Panc1 (cell line): ENCODE results near the gene OAS3. TPM values are rescaled to one million over a fixed set of nuclear protein-coding genes. Genes with fewer than 3 reads are reported as not detected.

ENCODE experiments used
- ATAC-seq: fragments of 200-7000 bp; cut with Tn5 transposase; 2 replicates; pipeline ENCODE4 v1.9.1; 2020; ENCODE audit warnings: mild to moderate bottlenecking, moderate library complexity
- BruUV-seq: library from RNA; stranded (reverse); fragments of 400-500 nt; replicated peaks from 2 replicates; lab custom pipeline; 2021; lab: Mats Ljungman, UMichigan
- CTCF ChIA-PET: fragments of 300-600 bp; sonication (Branson Sonifier 250); formaldehyde crosslinking; loops from one replicate; lab custom pipeline; 2022; ENCODE audit warnings: antibody characterized with exemption; lab: Charles Lee
- POLR2A ChIA-PET: fragments of 300-600 bp; sonication (Branson Sonifier 250); formaldehyde crosslinking; loops from one replicate; lab custom pipeline; 2022; ENCODE audit warnings: antibody characterized with exemption; lab: Charles Lee
- DNase-seq: peaks from one replicate; pipeline ENCODE4 v3.0.0-alpha.2; 2010; ENCODE audit warnings: low read depth, low spot score
- H3K27ac ChIP-seq: 2 replicates; pipeline ENCODE4 v1.5.1; 2011; ENCODE audit warnings: mild to moderate bottlenecking, low read length, inconsistent platforms
- H3K27me3 ChIP-seq: fragments of 200-500 bp; sonication (Bioruptor generic); 2 replicates; pipeline ENCODE4 v1.6.0; 2014; ENCODE audit warnings: low read length, inconsistent platforms; ENCODE audit not compliant: control insufficient read depth, insufficient read depth
- H3K36me3 ChIP-seq: fragments of 200-500 bp; sonication (Bioruptor generic); 2 replicates; pipeline ENCODE4 v1.5.1; 2014; ENCODE audit warnings: inconsistent platforms, mild to moderate bottlenecking, low read length, moderate library complexity; ENCODE audit not compliant: control insufficient read depth, insufficient read depth
- H3K4me1 ChIP-seq: 2 replicates; pipeline ENCODE4 v1.5.1; 2011; ENCODE audit warnings: inconsistent platforms, mild to moderate bottlenecking, low read length, moderate library complexity; ENCODE audit not compliant: control insufficient read depth, insufficient read depth
- H3K4me3 ChIP-seq, 2 experiments: 2 replicates each; pipeline ENCODE4 v1.5.1; 2011 to 2012; ENCODE audit warnings: low read depth in 2 of 2, low read length in 2 of 2, mild to moderate bottlenecking in 2 of 2, inconsistent platforms in 1 of 2, moderate library complexity in 1 of 2
- H3K9me3 ChIP-seq: fragments of 200-500 bp; sonication (Bioruptor generic); 2 replicates; pipeline ENCODE4 v1.5.1; 2014; ENCODE audit warnings: low read depth, mild to moderate bottlenecking, inconsistent platforms, low read length, moderate library complexity; ENCODE audit not compliant: control insufficient read depth, insufficient read depth
- POLR2AphosphoS5 ChIP-seq: IDR thresholded peaks from 2 replicates; pipeline ENCODE4 v1.6.1; 2012; ENCODE audit warnings: mild to moderate bottlenecking, low read depth, low read length, moderate library complexity
- SIN3A ChIP-seq: IDR thresholded peaks from 2 replicates; pipeline ENCODE4 v1.6.1; 2012; ENCODE audit warnings: low read depth, mild to moderate bottlenecking, low read length, moderate library complexity, borderline replicate concordance; ENCODE audit not compliant: insufficient read depth
- TCF7L2 ChIP-seq: IDR thresholded peaks from 2 replicates; pipeline ENCODE4 v1.6.1; 2011; ENCODE audit warnings: mild to moderate bottlenecking, low read depth, low read length, inconsistent platforms
- in situ Hi-C: cut with HindIII; loops from 2 replicates; pipeline ENCODE4 v1.10.0; 2016; ENCODE audit warnings: low sequenced_read_pairs, low pct_unique_long_range_greater_than_20kb
- intact Hi-C: fragments of 100-400 bp; cut with micrococcal nuclease; formaldehyde crosslinking; loops from one replicate; pipeline ENCODE4 v1.10.0; 2022; ENCODE audit not compliant: unreplicated experiment
- total RNA-seq: library from RNA; stranded (reverse); gene quantifications from one replicate; pipeline ENCODE4 v1.2.1, GENCODE V29; 2021; ENCODE audit not compliant: unreplicated experiment
- TF ChIP-seq, protein P1 (sequence below), 2 experiments: IDR thresholded peaks; 2 replicates each; pipeline ENCODE4 v1.6.1; 2011 to 2012; ENCODE audit warnings: low read depth in 2 of 2, control low read depth in 1 of 2, low read length in 1 of 2, mild to moderate bottlenecking in 1 of 2, moderate library complexity in 1 of 2; ENCODE audit not compliant: insufficient read depth in 1 of 2
- TF ChIP-seq, protein P2 (sequence below): fragments of 450-650 bp; IDR thresholded peaks from 2 replicates; pipeline ENCODE4 v1.5.1; 2017; ENCODE audit warnings: mild to moderate bottlenecking

Gene OAS3
- total RNA-seq, 1 experiment from 2014 or later, result 33.3 TPM

DNA sequence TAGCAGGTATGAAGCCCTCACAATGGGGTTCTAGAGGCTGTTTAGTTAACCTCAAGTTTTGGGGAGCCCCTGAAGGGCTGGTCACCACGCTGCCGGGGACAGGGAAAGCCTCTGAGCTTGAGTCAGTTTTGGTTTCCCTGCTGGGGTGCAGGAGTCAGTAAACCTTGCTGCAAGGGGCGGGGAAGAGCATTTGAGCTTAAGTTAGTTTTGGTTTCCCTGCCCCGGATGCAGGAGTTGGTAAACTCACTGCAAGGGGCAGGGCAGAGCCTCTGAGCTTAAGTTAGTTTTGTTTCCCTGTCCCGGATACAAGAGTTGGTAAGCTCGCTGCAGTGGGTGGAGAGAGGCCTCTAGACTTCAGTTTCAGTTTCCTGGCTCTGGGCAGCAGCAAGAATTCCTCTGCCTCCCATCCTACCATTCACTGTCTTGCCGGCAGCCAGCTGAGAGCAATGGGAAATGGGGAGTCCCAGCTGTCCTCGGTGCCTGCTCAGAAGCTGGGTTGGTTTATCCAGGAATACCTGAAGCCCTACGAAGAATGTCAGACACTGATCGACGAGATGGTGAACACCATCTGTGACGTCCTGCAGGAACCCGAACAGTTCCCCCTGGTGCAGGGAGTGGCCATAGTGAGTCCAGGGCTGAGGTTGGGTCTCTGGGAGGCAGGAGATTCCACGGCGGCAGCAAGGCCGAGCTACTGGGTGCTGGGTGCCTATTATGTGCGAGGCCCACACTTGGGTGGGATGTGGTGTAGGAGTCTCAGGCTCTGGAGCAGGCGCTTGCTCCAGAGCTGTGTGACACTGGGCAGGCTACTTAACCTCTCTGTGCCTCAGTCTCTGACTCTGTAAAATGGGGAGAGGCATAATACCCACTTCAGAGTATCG is 40.1 kb downstream of the OAS3 start, which contains the start of gene OAS2:
OAS2 (plus strand) TSS at position 357 of the 878 bp plus-strand sequence; CDS start at position 447, 90 bp downstream.
- CTCF ChIA-PET, result interaction anchor here (0.5 to 1.3 kb wide), 3 partner anchors 14 to 1726 kb away, joined by 3 read pairs; no protein-coding TSS in a partner anchor
- DNase-seq, result no peak
- in situ Hi-C loops, result no loop called here
- H3K36me3 ChIP-seq, result no peaks in the 10 kb centered on the region
- peak; percentile 92 for ATAC-seq
- no peaks in the 10 kb centered on the region for H3K27me3 ChIP-seq
- BruUV-seq, result no TSS peak
- no peaks in the 10 kb centered on the region for H3K9me3 ChIP-seq
- intact Hi-C loops, result no loop called here
- POLR2A ChIA-PET, result no interaction called here
- peak within 1 kb of the TSS; percentile 23 to 47; a peak in 3 of 4 replicates for H3K4me3 ChIP-seq
- TF ChIP-seq, protein P1, sequence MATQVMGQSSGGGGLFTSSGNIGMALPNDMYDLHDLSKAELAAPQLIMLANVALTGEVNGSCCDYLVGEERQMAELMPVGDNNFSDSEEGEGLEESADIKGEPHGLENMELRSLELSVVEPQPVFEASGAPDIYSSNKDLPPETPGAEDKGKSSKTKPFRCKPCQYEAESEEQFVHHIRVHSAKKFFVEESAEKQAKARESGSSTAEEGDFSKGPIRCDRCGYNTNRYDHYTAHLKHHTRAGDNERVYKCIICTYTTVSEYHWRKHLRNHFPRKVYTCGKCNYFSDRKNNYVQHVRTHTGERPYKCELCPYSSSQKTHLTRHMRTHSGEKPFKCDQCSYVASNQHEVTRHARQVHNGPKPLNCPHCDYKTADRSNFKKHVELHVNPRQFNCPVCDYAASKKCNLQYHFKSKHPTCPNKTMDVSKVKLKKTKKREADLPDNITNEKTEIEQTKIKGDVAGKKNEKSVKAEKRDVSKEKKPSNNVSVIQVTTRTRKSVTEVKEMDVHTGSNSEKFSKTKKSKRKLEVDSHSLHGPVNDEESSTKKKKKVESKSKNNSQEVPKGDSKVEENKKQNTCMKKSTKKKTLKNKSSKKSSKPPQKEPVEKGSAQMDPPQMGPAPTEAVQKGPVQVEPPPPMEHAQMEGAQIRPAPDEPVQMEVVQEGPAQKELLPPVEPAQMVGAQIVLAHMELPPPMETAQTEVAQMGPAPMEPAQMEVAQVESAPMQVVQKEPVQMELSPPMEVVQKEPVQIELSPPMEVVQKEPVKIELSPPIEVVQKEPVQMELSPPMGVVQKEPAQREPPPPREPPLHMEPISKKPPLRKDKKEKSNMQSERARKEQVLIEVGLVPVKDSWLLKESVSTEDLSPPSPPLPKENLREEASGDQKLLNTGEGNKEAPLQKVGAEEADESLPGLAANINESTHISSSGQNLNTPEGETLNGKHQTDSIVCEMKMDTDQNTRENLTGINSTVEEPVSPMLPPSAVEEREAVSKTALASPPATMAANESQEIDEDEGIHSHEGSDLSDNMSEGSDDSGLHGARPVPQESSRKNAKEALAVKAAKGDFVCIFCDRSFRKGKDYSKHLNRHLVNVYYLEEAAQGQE (IDR thresholded peaks at IDR 0.05; ENCODE audit: insufficient read depth in 1 of 2, low read depth in 2 of 2, low read length in 1 of 2), result no peak
- TF ChIP-seq SIN3A (no peak), POLR2AphosphoS5 (no peak), TCF7L2 (no peak)
- TF ChIP-seq, protein P2, sequence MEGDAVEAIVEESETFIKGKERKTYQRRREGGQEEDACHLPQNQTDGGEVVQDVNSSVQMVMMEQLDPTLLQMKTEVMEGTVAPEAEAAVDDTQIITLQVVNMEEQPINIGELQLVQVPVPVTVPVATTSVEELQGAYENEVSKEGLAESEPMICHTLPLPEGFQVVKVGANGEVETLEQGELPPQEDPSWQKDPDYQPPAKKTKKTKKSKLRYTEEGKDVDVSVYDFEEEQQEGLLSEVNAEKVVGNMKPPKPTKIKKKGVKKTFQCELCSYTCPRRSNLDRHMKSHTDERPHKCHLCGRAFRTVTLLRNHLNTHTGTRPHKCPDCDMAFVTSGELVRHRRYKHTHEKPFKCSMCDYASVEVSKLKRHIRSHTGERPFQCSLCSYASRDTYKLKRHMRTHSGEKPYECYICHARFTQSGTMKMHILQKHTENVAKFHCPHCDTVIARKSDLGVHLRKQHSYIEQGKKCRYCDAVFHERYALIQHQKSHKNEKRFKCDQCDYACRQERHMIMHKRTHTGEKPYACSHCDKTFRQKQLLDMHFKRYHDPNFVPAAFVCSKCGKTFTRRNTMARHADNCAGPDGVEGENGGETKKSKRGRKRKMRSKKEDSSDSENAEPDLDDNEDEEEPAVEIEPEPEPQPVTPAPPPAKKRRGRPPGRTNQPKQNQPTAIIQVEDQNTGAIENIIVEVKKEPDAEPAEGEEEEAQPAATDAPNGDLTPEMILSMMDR, result no peak
- peak within 1 kb of the TSS; percentile 50; the same call in 1 of the 2 replicates for H3K27ac ChIP-seq
- no peaks in the 10 kb centered on the region for H3K4me1 ChIP-seq

DNA sequence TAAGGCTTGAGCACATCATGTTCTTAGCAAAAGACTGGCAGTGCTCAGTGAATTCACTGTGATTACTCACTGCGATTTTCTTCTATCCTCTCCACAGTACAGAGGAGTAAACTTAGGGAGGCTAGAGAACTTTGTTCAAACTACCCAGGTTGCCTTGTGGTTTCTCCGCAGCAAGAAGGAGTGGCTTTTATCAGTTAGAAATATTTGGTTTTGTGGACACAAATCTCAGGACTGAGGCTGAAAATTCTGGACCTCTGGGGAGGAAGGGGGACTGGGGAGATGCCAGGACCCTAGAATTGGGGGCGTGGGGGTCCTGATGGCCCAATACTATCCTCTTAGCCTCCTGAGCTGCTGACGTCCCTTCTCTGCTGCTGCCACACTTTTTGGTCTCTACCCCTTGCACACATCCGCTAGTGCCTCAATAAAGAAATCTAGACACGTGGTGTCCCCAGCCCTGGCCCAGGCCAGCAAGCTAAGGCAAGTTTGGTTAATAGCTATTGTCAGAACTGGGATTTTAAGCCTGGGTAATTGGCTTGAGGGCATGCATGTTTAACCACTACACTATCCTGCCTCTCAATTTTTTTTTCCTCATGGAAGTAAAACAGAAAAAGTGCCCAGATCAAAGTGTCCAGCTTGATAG is 40.9 kb downstream of the OAS3 start:
- H3K27me3 ChIP-seq, result no peaks in the 10 kb centered on the region
- DNase-seq (no peak), ATAC-seq (peak; percentile 19; the same call in 1 of the 2 replicates)
- POLR2A ChIA-PET, result no interaction called here
- no TSS peak for BruUV-seq
- peaks cover 2% of the 10 kb centered on the region; the same call in 1 of the 2 replicates for H3K9me3 ChIP-seq
- no peaks in the 10 kb centered on the region for H3K4me1 ChIP-seq
- H3K4me3 ChIP-seq, result peak overlapping the region in 1 of 2 experiments; percentile 47; a peak in 2 of 4 replicates
- H3K27ac ChIP-seq, result 0 out of 2 replicates have a peak overlapping the region, but pooled peaks have one; percentile 50
- intact Hi-C loops (no loop called here), in situ Hi-C loops (no loop called here)
- no peaks in the 10 kb centered on the region for H3K36me3 ChIP-seq
- TF ChIP-seq SIN3A (no peak), POLR2AphosphoS5 (no peak), TCF7L2 (no peak)
- TF ChIP-seq, protein P2, result no peak
- TF ChIP-seq, protein P1 (IDR thresholded peaks at IDR 0.05; ENCODE audit: insufficient read depth in 1 of 2, low read depth in 2 of 2, low read length in 1 of 2), result no peak
- CTCF ChIA-PET, result interaction anchor here (1.3 kb wide), 1 partner anchor 14 kb away, joined by 3 read pairs; no protein-coding TSS in a partner anchor
